Measurements from ENCODE around the gene CHRM4.

Gene CHRM4

GRCh38 chr11:46367244-46367915 lies 24.2 kb downstream of the CHRM4 start:
- FAIRE-seq: no peak

GRCh38 chr11:46366661-46367161 lies 24.9 kb downstream of the CHRM4 start:
- FAIRE-seq: no peak

- FAIRE-seq: no peak
Measured at GRCh38 chr11:46366260-46366659, 25.3 kb downstream of the CHRM4 start.

- FAIRE-seq: no peak
Measured at GRCh38 chr11:46364791-46365190, 26.8 kb downstream of the CHRM4 start.

GRCh38 chr11:46364056-46364455 lies 27.5 kb downstream of the CHRM4 start:
- FAIRE-seq: no peak

GRCh38 chr11:46363455-46364005 lies 28.0 kb downstream of the CHRM4 start:
- FAIRE-seq: no peak

GRCh38 chr11:46363031-46363407 lies 28.6 kb downstream of the CHRM4 start:
- no peak for FAIRE-seq

- no peak for FAIRE-seq
Measured at GRCh38 chr11:46362156-46363030, 29.2 kb downstream of the CHRM4 start.

GRCh38 chr11:46361283-46362155 lies 30.1 kb downstream of the CHRM4 start:
- FAIRE-seq: no peak

GRCh38 chr11:46360878-46361277 lies 30.7 kb downstream of the CHRM4 start:
- no peak for FAIRE-seq

GRCh38 chr11:46359953-46360352 lies 31.6 kb downstream of the CHRM4 start:
- FAIRE-seq: no peak

GRCh38 chr11:46357483-46357936 lies 34.1 kb downstream of the CHRM4 start:
- no peak for FAIRE-seq

- no peak for FAIRE-seq
Measured at GRCh38 chr11:46356924-46357482, 34.6 kb downstream of the CHRM4 start.

- no peak for FAIRE-seq
Measured at GRCh38 chr11:46353698-46354097, 37.9 kb downstream of the CHRM4 start.

- no peak for FAIRE-seq
Measured at GRCh38 chr11:46352063-46352841, 39.3 kb downstream of the CHRM4 start.

- FAIRE-seq: no peak
Measured at GRCh38 chr11:46351606-46352005, 40.0 kb downstream of the CHRM4 start.

GRCh38 chr11:46351148-46351547 lies 40.4 kb downstream of the CHRM4 start:
- FAIRE-seq: no peak

- FAIRE-seq: no peak
Measured at GRCh38 chr11:46350695-46351094, 40.9 kb downstream of the CHRM4 start.

- no peak for FAIRE-seq
Measured at GRCh38 chr11:46348566-46349401, 42.8 kb downstream of the CHRM4 start.

- FAIRE-seq: no peak
Measured at GRCh38 chr11:46347637-46348311, 43.8 kb downstream of the CHRM4 start.
